ENCODE results near the gene PSMD13. TPM values are rescaled to one million over a fixed set of nuclear protein-coding genes. Genes with fewer than 3 reads are reported as not detected.

PSMD13 gene
- polyA plus RNA-seq, 1 experiment = 187 TPM

- CTCF ChIA-PET = no interaction called here
- Histone ChIP-seq H3K36me3 (ENCODE audit: control insufficient read depth, insufficient read depth, low read length) (peaks cover 4% of the 10 kb centered on the region; the same call in 1 of the 2 replicates), H3K27me3 (ENCODE audit: control insufficient read depth, insufficient read depth, low read length) (no peaks in the 10 kb centered on the region), H3K4me3 (ENCODE audit: low read depth, low read length) (no peak overlapping the region)
- no peak for DNase-seq (ENCODE audit: low read depth)
- no peak for TF ChIP-seq CTCF (IDR thresholded peaks at IDR 0.05; ENCODE audit: insufficient read depth, low read depth, low read length)
- POLR2A ChIA-PET = no interaction called here
These were observed 14.6 kb upstream of the PSMD13 start for GRCh38 chr11:221998-222789.

- TF ChIP-seq CTCF (IDR thresholded peaks at IDR 0.05; ENCODE audit: insufficient read depth, low read depth, low read length) = no peak
- ChIA-PET POLR2A (no interaction called here), CTCF (interaction anchor here (0.6 kb wide), 1 partner anchor 141 kb away, joined by 4 read pairs; no protein-coding TSS in a partner anchor)
- no peak for DNase-seq (ENCODE audit: low read depth)
- no peaks in the 10 kb centered on the region for H3K27me3 ChIP-seq (ENCODE audit: control insufficient read depth, insufficient read depth, low read length)
- peaks cover 4% of the 10 kb centered on the region; the same call in 1 of the 2 replicates for H3K36me3 ChIP-seq (ENCODE audit: control insufficient read depth, insufficient read depth, low read length)
- H3K4me3 ChIP-seq (ENCODE audit: low read depth, low read length) = no peak overlapping the region
These were observed 13.6 kb upstream of the PSMD13 start for GRCh38 chr11:223026-223789.

- ChIA-PET CTCF (no interaction called here), POLR2A (no interaction called here)
- H3K4me3 ChIP-seq (ENCODE audit: low read depth, low read length) = no peak overlapping the region
- H3K36me3 ChIP-seq (ENCODE audit: control insufficient read depth, insufficient read depth, low read length) = peaks cover 3% of the 10 kb centered on the region; the same call in 1 of the 2 replicates
- TF ChIP-seq CTCF (IDR thresholded peaks at IDR 0.05; ENCODE audit: insufficient read depth, low read depth, low read length) = no peak
- no peak for DNase-seq (ENCODE audit: low read depth)
- H3K27me3 ChIP-seq (ENCODE audit: control insufficient read depth, insufficient read depth, low read length) = no peaks in the 10 kb centered on the region
These were observed 12.9 kb upstream of the PSMD13 start for GRCh38 chr11:223884-224283.

GRCh38 chr11:224424-224823 is 12.4 kb upstream of the PSMD13 start:
- H3K36me3 ChIP-seq (ENCODE audit: control insufficient read depth, insufficient read depth, low read length) = no peaks in the 10 kb centered on the region
- no peak for TF ChIP-seq CTCF (IDR thresholded peaks at IDR 0.05; ENCODE audit: insufficient read depth, low read depth, low read length)
- no peaks in the 10 kb centered on the region for H3K27me3 ChIP-seq (ENCODE audit: control insufficient read depth, insufficient read depth, low read length)
- H3K4me3 ChIP-seq (ENCODE audit: low read depth, low read length) = no peak overlapping the region
- no peak for DNase-seq (ENCODE audit: low read depth)
- POLR2A ChIA-PET = no interaction called here
- CTCF ChIA-PET = no interaction called here

GRCh38 chr11:225734-226453 is 10.9 kb upstream of the PSMD13 start:
- Histone ChIP-seq H3K36me3 (ENCODE audit: control insufficient read depth, insufficient read depth, low read length) (no peaks in the 10 kb centered on the region; the same call in 1 of the 2 replicates), H3K27me3 (ENCODE audit: control insufficient read depth, insufficient read depth, low read length) (no peaks in the 10 kb centered on the region), H3K4me3 (ENCODE audit: low read depth, low read length) (no peak overlapping the region)
- POLR2A ChIA-PET = no interaction called here
- DNase-seq (ENCODE audit: low read depth) = no peak
- TF ChIP-seq CTCF (IDR thresholded peaks at IDR 0.05; ENCODE audit: insufficient read depth, low read depth, low read length) = no peak
- CTCF ChIA-PET = no interaction called here
